ENCODE data around the gene MAN2C1.

MAN2C1 gene

GRCh38 chr15:75362642-75363249 lies 5.7 kb downstream of the MAN2C1 start:
- peaks cover 3% of the 10 kb centered on the region for H3K27me3 Mint-ChIP-seq (ENCODE audit: low read depth)
- H3K4me3 Mint-ChIP-seq: no peak overlapping the region
- no peak overlapping the region for H3K27ac Mint-ChIP-seq
- H3K4me1 Mint-ChIP-seq: no peaks in the 10 kb centered on the region
- peaks cover 4% of the 10 kb centered on the region for H3K36me3 Mint-ChIP-seq (ENCODE audit: low read depth)
- no peaks in the 10 kb centered on the region for H3K9me3 Mint-ChIP-seq
- TF ChIP-seq CTCF (IDR thresholded peaks at IDR 0.05; ENCODE audit: unreplicated experiment in 3 of 3): no peak

GRCh38 chr15:75361989-75362641 lies 6.3 kb downstream of the MAN2C1 start:
- no peak overlapping the region for H3K4me3 Mint-ChIP-seq
- H3K36me3 Mint-ChIP-seq (ENCODE audit: low read depth): peaks cover 4% of the 10 kb centered on the region
- TF ChIP-seq CTCF (IDR thresholded peaks at IDR 0.05; ENCODE audit: unreplicated experiment in 3 of 3): no peak
- H3K4me1 Mint-ChIP-seq: no peaks in the 10 kb centered on the region
- no peak overlapping the region for H3K27ac Mint-ChIP-seq
- peaks cover 3% of the 10 kb centered on the region for H3K27me3 Mint-ChIP-seq (ENCODE audit: low read depth)
- H3K9me3 Mint-ChIP-seq: no peaks in the 10 kb centered on the region

- H3K27me3 Mint-ChIP-seq (ENCODE audit: low read depth): peaks cover 3% of the 10 kb centered on the region
- no peaks in the 10 kb centered on the region for H3K4me1 Mint-ChIP-seq
- H3K9me3 Mint-ChIP-seq: no peaks in the 10 kb centered on the region
- TF ChIP-seq CTCF (IDR thresholded peaks at IDR 0.05; ENCODE audit: unreplicated experiment in 3 of 3): no peak
- no peak overlapping the region for H3K27ac Mint-ChIP-seq
- peaks cover 4% of the 10 kb centered on the region for H3K36me3 Mint-ChIP-seq (ENCODE audit: low read depth)
- H3K4me3 Mint-ChIP-seq: no peak overlapping the region
These were observed 6.9 kb downstream of the MAN2C1 start for GRCh38 chr15:75361361-75361988.

- no peak for TF ChIP-seq CTCF (IDR thresholded peaks at IDR 0.05; ENCODE audit: unreplicated experiment in 3 of 3)
- peaks cover 3% of the 10 kb centered on the region for H3K27me3 Mint-ChIP-seq (ENCODE audit: low read depth)
- H3K4me3 Mint-ChIP-seq: no peak overlapping the region
- H3K36me3 Mint-ChIP-seq (ENCODE audit: low read depth): peaks cover 4% of the 10 kb centered on the region
- H3K4me1 Mint-ChIP-seq: no peaks in the 10 kb centered on the region
- H3K27ac Mint-ChIP-seq: no peak overlapping the region
- H3K9me3 Mint-ChIP-seq: no peaks in the 10 kb centered on the region
These were observed 7.6 kb downstream of the MAN2C1 start for GRCh38 chr15:75360856-75361255.

GRCh38 chr15:75360391-75360790 lies 8.0 kb downstream of the MAN2C1 start:
- H3K36me3 Mint-ChIP-seq (ENCODE audit: low read depth): peaks cover 4% of the 10 kb centered on the region

More at GRCh38 chr15:75360391-75360790, 8.0 kb downstream of the MAN2C1 start:
- Mint-ChIP-seq H3K4me3 (no peak overlapping the region), H3K27ac (no peak overlapping the region), H3K4me1 (no peaks in the 10 kb centered on the region), H3K9me3 (no peaks in the 10 kb centered on the region), H3K27me3 (ENCODE audit: low read depth) (peaks cover 3% of the 10 kb centered on the region)
- no peak for TF ChIP-seq CTCF (IDR thresholded peaks at IDR 0.05; ENCODE audit: unreplicated experiment in 3 of 3)
